B cell (primary cell): ENCODE results near the gene TRAF5. TPM values are rescaled to one million over a fixed set of nuclear protein-coding genes. Genes with fewer than 3 reads are reported as not detected.

Experiments used
- ATAC-seq: fragments of 200-7000 bp; cut with Tn5 transposase; one replicate; pipeline ENCODE4 v1.10.0; 2021; ENCODE audit warnings: low read depth, mild to moderate bottlenecking, moderate number of reproducible peaks, moderate library complexity
- CTCF ChIA-PET: fragments of 350-600 bp; sonication (Branson Sonifier 250); formaldehyde crosslinking; loops from one replicate; lab custom pipeline; 2021; ENCODE audit warnings: antibody characterized with exemption, inconsistent platforms; lab: Charles Lee
- POLR2A ChIA-PET: fragments of 350-600 bp; sonication (Branson Sonifier 250); formaldehyde crosslinking; loops from one replicate; lab custom pipeline; 2021; ENCODE audit warnings: antibody characterized with exemption; lab: Charles Lee
- DNase-seq: peaks from one replicate; pipeline ENCODE4 v3.0.0; 2013
- H2AFZ ChIP-seq: 2 replicates; pipeline ENCODE4 v1.6.1; 2012; ENCODE audit warnings: mild to moderate bottlenecking, low read depth, low read length; ENCODE audit not compliant: insufficient read depth, poor library complexity, severe bottlenecking
- H3K27ac ChIP-seq, 2 donors: 1 replicate in 1 of 2; 2 replicates in 1 of 2; pipeline ENCODE4 v1.5.1; 2012 to 2013; ENCODE audit warnings: low read length in 2 of 2, mild to moderate bottlenecking in 2 of 2, moderate library complexity in 1 of 2
- H3K27me3 ChIP-seq, 4 experiments: fragments of 200-600 bp in 1 of 4; sonication (generic) in 1 of 4; replicated peaks in 1 of 4; 1 replicate in 2 of 4; 2 replicates in 2 of 4; pipeline versions ENCODE4 v1.6.1 to v1.7.0; 2013 to 2016; ENCODE audit warnings: low read length in 3 of 4, mild to moderate bottlenecking in 2 of 4, mixed read lengths in 1 of 4, moderate library complexity in 1 of 4; ENCODE audit not compliant: insufficient read depth in 4 of 4, control insufficient read depth in 3 of 4; ENCODE audit errors: control extremely low read depth in 1 of 4
- H3K36me3 ChIP-seq, 2 experiments: replicated peaks in 1 of 2; 1 replicate in 1 of 2; 2 replicates in 1 of 2; pipeline versions ENCODE4 v1.6.1 to v1.7.1; 2013; ENCODE audit warnings: low read length in 1 of 2; ENCODE audit not compliant: insufficient read depth in 2 of 2, control insufficient read depth in 1 of 2; ENCODE audit errors: control extremely low read depth in 1 of 2, extremely low read depth in 1 of 2
- H3K4me1 ChIP-seq, 2 donors: fragments of 200-600 bp in 1 of 2; sonication (generic) in 1 of 2; 1 replicate in 1 of 2; 2 replicates in 1 of 2; pipeline versions ENCODE4 v1.5.1 to v1.6.1; 2013 to 2017; ENCODE audit warnings: low read length in 2 of 2; ENCODE audit not compliant: control insufficient read depth in 2 of 2, insufficient read depth in 2 of 2
- H3K4me2 ChIP-seq: replicated peaks from 2 replicates; pipeline ENCODE3; 2012; ENCODE audit warnings: mild to moderate bottlenecking, low read depth, low read length; ENCODE audit not compliant: poor library complexity, severe bottlenecking
- H3K4me3 ChIP-seq, 5 experiments: fragments of 200-600 bp in 1 of 5; sonication (generic) in 1 of 5; 1 replicate in 3 of 5; 2 replicates in 2 of 5; pipeline versions ENCODE4 v1.5.1 to v1.7.0; 2011 to 2016; ENCODE audit warnings: low read length in 4 of 5, mild to moderate bottlenecking in 4 of 5, low read depth in 2 of 5, control low read depth in 1 of 5, moderate library complexity in 1 of 5; ENCODE audit not compliant: insufficient read depth in 1 of 5; ENCODE audit errors: control extremely low read depth in 1 of 5, extremely low read depth in 1 of 5
- H3K79me2 ChIP-seq: fragments of 200-600 bp; sonication (generic); one replicate; pipeline ENCODE4 v1.6.0; 2016; ENCODE audit warnings: low read length; ENCODE audit not compliant: control insufficient read depth, insufficient read depth
- H3K9ac ChIP-seq: fragments of 200-600 bp; sonication (generic); 2 replicates; pipeline ENCODE4 v1.6.1; 2017; ENCODE audit warnings: mild to moderate bottlenecking, low read length, moderate library complexity
- H3K9me3 ChIP-seq, 3 donors: one replicate each; pipeline versions ENCODE4 v1.6.1 to v1.7.1; 2013; ENCODE audit warnings: low read length in 2 of 3; ENCODE audit not compliant: control insufficient read depth in 2 of 3, insufficient read depth in 1 of 3; ENCODE audit errors: control extremely low read depth in 1 of 3
- H4K20me1 ChIP-seq: 2 replicates; pipeline ENCODE4 v1.6.0; 2012; ENCODE audit warnings: mild to moderate bottlenecking, low read length; ENCODE audit not compliant: insufficient read depth, control insufficient read depth, poor library complexity, severe bottlenecking
- H3K27ac Mint-ChIP-seq: one replicate; pipeline ENCODE4 v1.8.0; 2021; ENCODE audit warnings: mixed read lengths
- H3K27me3 Mint-ChIP-seq: one replicate; pipeline ENCODE4 v1.8.0; 2021; ENCODE audit warnings: mixed read lengths
- H3K4me1 Mint-ChIP-seq: one replicate; pipeline ENCODE4 v1.8.0; 2021; ENCODE audit warnings: mixed read lengths
- H3K4me3 Mint-ChIP-seq: one replicate; pipeline ENCODE4 v1.8.0; 2021; ENCODE audit warnings: mixed read lengths
- H3K9me3 Mint-ChIP-seq: one replicate; pipeline ENCODE4 v1.8.0; 2022; ENCODE audit warnings: mixed read lengths; ENCODE audit not compliant: insufficient read depth
- EZH2 ChIP-seq: IDR thresholded peaks from 2 replicates; pipeline ENCODE4 v1.6.1; 2012; ENCODE audit warnings: borderline replicate concordance, low read depth, mild to moderate bottlenecking, moderate library complexity, low read length; ENCODE audit not compliant: insufficient read depth, poor library complexity, severe bottlenecking
- WGBS: methylation state at CpG from one replicate; pipeline ENCODE4 v1.1.5; 2013; ENCODE audit warnings: missing lambda C conversion rate; ENCODE audit not compliant: insufficient coverage; 5-methylcytosine and 5-hydroxymethylcytosine counted together
- intact Hi-C: fragments of 100-400 bp; cut with micrococcal nuclease; formaldehyde crosslinking; loops from one replicate; pipeline ENCODE4 v1.10.0; 2022
- polyA plus RNA-seq: library from polyadenylated mRNA; depleted of rRNA; stranded (reverse); fragments of >200 nt; gene quantifications from 2 replicates; pipeline ENCODE4 v1.2.3, GENCODE V29; 2012
- total RNA-seq, 2 donors: library from RNA; stranded (reverse); fragments of 120-200 nt in 1 of 2; gene quantifications; 1 replicate in 1 of 2; 2 replicates in 1 of 2; pipeline versions ENCODE4 v1.2.3 to v1.2.4, GENCODE V29; 2013 to 2022
- TF ChIP-seq, protein P1 (sequence below): fragments of 200-600 bp; IDR thresholded peaks from one replicate; pipeline ENCODE4 v1.8.0; 2022; ENCODE audit warnings: antibody characterized with exemption, mild to moderate bottlenecking

The TRAF5 gene
- total and polyA plus RNA-seq, 2 donors (not counting 1 experiment from before 2014, with no cell fraction given) = 129 to 143 TPM

DNA sequence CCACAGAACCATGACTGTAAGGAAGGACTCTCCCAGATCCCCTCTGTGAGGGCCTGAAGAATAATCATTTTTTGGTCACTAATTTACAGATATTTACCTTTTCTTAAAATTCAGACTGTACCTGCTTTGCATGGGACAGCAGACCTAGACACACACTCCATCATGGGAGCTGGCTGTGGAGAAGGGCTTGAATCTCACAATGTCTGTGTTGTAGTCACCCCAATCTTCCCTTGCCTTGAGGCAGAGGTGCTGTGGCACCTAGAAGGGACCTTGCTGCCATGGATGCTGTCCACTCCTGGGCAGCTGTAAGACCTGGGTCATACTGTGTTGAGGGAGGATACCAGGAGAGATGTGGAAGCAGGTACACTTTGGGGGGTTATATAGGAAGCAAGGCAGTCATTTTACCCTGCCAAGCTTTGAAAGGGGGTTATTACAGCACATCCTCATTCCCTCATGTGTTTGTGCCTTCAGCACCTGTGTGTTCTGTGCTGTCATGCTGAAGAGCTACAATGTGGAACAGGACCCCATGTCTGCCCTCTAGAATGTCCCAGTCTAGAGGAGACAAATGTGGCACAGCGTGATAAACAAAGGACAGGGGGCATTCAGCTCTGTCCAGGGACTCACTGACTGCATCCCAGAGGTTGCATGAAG is 27.1 kb downstream of the TRAF5 start:
- 0% methylated on average over 1 of the region's 1 CpG for WGBS
- H3K9me3 ChIP-seq = peaks cover 0 to 7% (median 0%) of the 10 kb centered on the region in 3 donors
- peaks cover 53 to 54% of the 10 kb centered on the region in 2 donors for H3K4me1 ChIP-seq

More for the DNA sequence above, 27.1 kb downstream of the TRAF5 start:
- DNase-seq (peak; percentile 21), ATAC-seq (peak; percentile 26)
- H3K4me3 ChIP-seq = peak overlapping the region in 2 of 5 experiments; percentile 28 to 55
- no peaks in the 10 kb centered on the region for H3K9me3 Mint-ChIP-seq
- peak overlapping the region; percentile 23 to 75 for H3K27ac ChIP-seq
- H3K9ac ChIP-seq = peak overlapping the region; percentile 41
- peaks cover 63% of the 10 kb centered on the region for H3K4me1 Mint-ChIP-seq
- peak overlapping the region; percentile 66 for H3K4me2 ChIP-seq
- peak overlapping the region; percentile 91 for H3K27ac Mint-ChIP-seq
- peak overlapping the region; percentile 81 for H3K4me3 Mint-ChIP-seq
- H3K36me3 ChIP-seq = peaks cover 13 to 42% of the 10 kb centered on the region in 2 experiments
- H3K27me3 ChIP-seq = no peaks in the 10 kb centered on the region
- peaks cover 84% of the 10 kb centered on the region for H4K20me1 ChIP-seq
- H3K27me3 Mint-ChIP-seq = no peaks in the 10 kb centered on the region
- intact Hi-C loops = loop anchor here (1.0 kb wide), 1 partner anchor 30 kb away; no protein-coding TSS in a partner anchor
- TF ChIP-seq, protein P1, sequence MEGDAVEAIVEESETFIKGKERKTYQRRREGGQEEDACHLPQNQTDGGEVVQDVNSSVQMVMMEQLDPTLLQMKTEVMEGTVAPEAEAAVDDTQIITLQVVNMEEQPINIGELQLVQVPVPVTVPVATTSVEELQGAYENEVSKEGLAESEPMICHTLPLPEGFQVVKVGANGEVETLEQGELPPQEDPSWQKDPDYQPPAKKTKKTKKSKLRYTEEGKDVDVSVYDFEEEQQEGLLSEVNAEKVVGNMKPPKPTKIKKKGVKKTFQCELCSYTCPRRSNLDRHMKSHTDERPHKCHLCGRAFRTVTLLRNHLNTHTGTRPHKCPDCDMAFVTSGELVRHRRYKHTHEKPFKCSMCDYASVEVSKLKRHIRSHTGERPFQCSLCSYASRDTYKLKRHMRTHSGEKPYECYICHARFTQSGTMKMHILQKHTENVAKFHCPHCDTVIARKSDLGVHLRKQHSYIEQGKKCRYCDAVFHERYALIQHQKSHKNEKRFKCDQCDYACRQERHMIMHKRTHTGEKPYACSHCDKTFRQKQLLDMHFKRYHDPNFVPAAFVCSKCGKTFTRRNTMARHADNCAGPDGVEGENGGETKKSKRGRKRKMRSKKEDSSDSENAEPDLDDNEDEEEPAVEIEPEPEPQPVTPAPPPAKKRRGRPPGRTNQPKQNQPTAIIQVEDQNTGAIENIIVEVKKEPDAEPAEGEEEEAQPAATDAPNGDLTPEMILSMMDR = no peak
- TF ChIP-seq EZH2 = no peak
- H2AFZ ChIP-seq = no peak overlapping the region
- ChIA-PET CTCF (interaction anchor here (0.6 to 6.0 kb wide), 12 partner anchors 10 to 124 kb away, joined by 3 to 88 read pairs (median 4); no protein-coding TSS in a partner anchor), POLR2A (interaction anchor here (0.8 kb wide), 1 partner anchor 26 kb away, joined by 3 read pairs; no protein-coding TSS in a partner anchor)
- H3K79me2 ChIP-seq = peaks cover 80% of the 10 kb centered on the region
